ENCODE measurements around the gene MAP3K5.

Gene MAP3K5

DNA sequence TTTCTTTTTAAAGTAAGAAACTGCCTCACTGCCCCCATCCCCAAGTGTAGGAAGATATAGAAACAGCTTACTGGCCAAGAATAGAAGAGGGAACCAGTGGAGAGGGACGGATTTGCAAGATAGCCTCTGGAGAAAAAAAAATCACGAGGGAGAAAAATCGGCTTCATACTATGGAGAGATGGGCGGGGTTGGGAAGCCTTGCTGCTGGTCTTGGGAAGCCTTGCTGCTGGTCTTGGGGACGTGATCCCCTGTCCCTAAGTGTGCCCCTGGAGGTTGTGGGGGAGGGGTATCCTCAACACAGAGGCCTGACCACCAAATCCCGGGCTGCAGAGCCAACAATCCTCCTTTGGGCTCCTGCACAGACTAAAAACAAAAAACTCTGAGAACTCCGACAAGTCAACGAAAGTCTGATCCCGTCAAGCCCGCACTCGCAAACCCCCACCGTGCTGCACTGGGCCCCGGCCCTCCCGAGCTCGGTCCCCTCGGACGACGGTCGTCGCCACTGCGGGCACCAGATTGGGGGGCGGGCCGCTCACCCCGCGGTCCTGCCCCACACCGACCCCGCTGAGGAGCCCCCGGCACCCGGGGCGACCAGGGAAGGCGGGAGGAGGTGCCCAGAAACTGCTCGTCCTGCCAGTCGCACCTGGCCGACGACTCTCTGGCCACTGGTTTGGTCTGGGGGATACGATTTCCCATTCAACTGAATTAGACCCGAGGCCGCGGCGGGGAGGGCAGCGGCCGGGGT is 242.8 kb downstream of the MAP3K5 start:
- DNase-seq (ENCODE audit: extremely low read depth in 1 of 2, low read depth in 1 of 2) = no peak

DNA sequence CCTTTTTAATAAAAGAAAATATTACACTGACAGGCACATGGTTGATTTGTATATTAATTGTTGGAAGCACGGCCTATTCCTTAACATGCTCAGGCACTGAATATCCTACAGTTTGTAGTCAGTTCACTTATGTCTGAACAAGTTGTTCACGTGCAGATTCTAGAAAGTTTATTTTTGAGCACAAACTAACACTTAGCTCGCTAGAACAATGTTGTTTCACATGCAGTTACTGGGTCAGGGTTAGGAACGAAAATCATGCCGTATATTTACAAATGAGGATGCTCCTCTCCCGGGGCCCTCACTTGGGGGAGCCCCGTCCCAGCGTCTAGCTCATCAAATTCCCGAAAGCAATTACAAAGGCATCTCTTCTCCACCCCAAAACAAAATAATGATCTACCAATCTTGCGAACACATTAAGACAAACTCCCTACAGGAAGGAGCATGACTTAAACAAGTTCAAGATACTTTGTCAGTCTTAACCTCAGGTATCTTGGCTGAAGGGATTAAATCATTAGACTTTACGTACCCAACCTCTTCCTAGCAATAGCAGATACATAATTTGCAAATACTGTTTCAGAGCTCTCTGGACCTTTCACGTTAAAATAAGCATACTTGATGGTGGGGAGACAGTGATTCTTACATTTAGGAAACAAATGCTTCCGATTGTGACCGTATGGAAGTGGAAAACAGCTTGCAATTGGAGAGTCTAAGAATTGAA is 243.5 kb downstream of the MAP3K5 start:
- DNase-seq (ENCODE audit: extremely low read depth in 1 of 2, low read depth in 1 of 2) = no peak

GRCh38 chr6:136547871-136548270 is 244.4 kb downstream of the MAP3K5 start:
- no peak for DNase-seq (ENCODE audit: extremely low read depth in 1 of 2, low read depth in 1 of 2)

GRCh38 chr6:136547336-136547735 is 244.9 kb downstream of the MAP3K5 start:
- DNase-seq (ENCODE audit: extremely low read depth in 1 of 2, low read depth in 1 of 2) = no peak

DNA sequence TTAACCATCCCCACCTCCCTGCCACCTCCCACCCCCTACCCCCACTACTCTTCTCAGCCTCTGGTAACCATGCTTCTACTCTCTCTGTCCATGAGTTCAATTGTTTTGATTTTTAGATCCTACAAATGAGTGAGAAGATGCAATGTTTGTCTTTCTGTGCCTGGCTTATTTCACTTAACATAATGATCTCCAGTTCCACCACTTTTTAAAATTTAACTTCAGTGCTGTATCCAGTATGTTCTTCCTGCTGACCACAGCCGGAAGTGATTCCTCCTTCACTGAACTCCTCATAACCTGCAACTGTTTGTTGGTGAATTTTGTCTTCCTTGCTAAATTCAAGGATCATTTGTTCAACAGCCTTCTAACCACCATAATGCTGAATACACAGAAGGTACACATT is 245.9 kb downstream of the MAP3K5 start:
- DNase-seq (ENCODE audit: extremely low read depth in 1 of 2, low read depth in 1 of 2) = no peak

- no peak for DNase-seq (ENCODE audit: extremely low read depth in 1 of 2, low read depth in 1 of 2)
Measured at GRCh38 chr6:136544326-136544725, 248.0 kb downstream of the MAP3K5 start.

DNA sequence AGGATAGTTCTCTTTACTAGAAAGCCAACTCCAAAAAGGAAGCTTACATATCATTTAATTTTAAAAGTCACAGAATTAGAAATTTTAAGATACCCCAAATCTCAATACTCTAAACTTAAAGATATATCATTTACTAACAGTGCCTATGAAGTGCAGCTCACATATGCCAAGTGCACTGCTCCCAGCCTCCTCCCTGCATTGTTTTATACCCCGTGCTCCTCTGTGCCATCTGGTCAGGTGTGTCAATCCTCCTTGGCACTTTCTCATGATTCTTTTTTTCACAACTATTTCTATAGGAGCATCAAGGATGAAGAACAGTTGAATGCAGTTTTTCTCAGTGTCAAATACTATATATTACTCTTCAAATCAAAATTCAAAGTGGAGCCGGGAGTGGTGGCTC is 250.9 kb downstream of the MAP3K5 start:
- DNase-seq (ENCODE audit: extremely low read depth in 1 of 2, low read depth in 1 of 2) = no peak

DNA sequence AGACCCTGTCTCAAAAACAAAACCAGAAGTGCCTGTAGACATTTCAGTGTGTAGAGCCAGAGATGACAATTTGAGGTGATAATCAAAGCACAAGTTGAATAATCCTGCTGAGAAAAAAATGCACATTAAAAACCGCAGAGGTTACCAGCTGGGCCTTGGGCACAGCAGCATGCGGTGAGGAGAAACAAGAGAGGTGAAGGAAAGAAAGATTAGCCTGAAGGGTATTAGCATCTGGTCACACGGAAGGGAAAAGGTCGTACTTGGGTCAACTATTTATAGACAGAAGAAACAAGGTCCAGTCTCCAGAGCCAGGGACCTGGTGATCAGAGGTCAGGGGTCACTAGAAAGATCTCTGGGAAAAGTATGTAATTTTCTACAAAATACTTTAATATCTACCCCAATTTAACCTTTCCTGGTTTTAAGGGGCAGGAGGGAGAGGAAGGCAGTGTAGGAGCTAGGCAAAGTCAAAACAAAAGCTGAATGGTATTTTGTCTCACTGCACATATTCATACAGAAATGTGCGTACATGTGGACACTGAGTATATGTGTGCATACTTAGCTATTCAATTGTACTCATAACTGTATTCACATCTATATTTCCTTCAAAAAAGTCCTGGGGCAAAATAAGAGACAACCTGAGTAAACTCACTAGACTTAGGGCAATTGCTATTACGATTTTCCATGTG is 252.2 kb downstream of the MAP3K5 start:
- DNase-seq (ENCODE audit: extremely low read depth in 1 of 2, low read depth in 1 of 2) = no peak

GRCh38 chr6:136538836-136539235 is 253.4 kb downstream of the MAP3K5 start:
- no peak for DNase-seq (ENCODE audit: extremely low read depth in 1 of 2, low read depth in 1 of 2)

DNA sequence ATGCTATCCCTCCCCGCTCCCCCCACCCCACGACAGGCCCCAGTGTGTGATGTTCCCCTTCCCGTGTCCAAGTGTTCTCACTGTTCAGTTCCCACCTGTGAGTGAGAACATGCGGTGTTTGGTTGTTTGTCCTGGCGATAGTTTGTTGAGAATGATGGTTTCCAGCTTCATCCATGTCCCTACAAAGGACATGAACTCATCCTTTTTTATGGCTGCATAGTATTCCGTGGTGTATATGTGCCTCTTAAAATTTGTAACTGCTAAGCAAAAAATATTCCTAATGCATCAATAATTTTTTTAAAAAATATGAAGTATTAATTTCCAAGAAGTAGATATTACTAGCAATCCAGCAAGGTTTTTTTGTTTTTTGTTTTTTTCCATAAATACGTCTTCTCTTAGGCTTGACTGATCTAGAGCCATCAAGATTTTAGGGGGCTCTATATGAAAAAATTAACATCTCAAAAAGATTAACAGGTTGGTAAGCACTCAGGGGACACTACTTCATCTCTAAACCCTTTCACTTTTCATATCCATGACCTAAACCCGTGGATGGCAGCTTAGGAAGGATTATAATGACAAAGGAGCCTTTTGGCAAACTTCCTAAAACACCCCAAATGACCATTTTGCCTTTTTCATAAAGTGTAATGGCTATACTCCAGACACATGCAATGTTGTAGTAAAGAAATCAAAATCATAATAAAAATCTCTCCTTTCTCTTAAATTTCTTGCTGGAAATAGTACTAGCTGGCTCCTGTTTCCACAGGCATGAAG is 256.2 kb downstream of the MAP3K5 start:
- DNase-seq (ENCODE audit: extremely low read depth in 1 of 2, low read depth in 1 of 2) = no peak

DNA sequence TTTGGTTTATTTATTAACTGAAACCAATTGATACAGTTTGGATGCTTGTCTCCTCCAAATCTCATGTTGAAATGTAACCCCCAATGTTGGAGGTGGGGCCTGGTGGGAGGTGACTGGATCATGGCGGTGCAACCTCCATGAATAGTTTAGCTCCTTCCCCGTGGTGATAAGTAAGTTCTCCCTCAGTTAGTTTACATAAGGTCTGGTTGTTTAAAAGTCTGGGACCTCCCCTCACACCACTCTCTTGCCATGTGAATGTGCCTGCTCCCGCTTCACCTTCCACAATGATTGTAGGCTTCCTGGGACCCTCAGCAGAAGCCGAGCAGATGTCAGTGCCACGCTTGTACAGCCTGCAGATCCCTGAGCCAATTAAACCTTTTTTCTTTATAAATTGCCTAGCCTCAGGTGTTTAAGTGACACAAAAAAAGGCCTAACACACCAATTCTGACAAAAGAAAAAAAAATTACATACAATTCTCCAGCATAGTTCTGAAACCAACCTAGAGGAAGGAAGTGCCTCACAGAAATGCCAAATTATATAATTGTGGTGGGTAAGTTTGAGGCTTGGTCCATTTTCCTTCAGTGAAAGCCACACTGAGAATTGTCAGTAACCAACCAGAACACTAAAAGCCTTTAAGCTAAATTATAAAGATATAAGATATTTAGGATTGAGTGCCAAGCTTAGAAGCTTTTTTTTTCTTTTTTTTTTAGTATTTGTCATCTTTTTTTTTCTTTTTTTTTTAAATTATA is 257.1 kb downstream of the MAP3K5 start:
- no peak for DNase-seq (ENCODE audit: extremely low read depth in 1 of 2, low read depth in 1 of 2)

DNA sequence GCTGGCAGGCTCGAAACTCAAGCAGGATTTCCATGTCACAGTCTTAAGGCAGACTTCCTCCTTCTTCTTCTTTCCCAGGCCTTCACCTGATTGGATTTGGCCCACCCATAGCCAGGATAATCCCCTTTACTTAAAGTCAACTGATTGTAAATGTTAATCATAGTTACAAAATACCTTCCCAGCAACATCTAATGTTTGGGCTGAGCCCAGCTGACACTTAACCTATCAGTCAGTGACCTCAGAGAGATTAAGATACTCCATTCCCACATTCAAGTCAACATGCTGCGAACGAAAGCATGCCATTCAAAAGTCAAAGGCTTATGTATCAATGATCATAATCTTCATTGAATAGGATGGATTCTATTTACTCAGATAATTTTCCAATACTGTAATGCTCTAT is 258.0 kb downstream of the MAP3K5 start:
- DNase-seq (ENCODE audit: extremely low read depth in 1 of 2, low read depth in 1 of 2) = no peak

DNA sequence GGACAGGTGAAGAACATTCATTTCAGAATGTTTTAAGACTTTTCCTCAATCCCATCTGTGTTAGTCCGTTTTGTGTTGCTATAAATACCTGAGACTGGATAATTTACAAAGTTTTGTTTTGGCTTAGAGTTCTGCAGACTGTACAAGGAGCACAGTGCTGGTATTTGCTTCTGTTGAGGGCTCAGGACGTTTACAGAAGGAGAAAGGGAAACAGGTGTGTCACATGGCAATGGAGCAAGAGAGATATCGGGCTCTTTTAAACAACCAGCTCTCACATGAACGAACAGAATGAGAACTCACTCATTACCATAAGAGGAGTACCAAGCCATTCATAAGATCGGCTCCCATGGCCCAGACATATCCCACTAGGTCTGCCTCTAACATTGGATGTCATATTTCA is 258.8 kb downstream of the MAP3K5 start:
- DNase-seq (ENCODE audit: extremely low read depth in 1 of 2, low read depth in 1 of 2) = no peak

- no peak for DNase-seq (ENCODE audit: extremely low read depth in 1 of 2, low read depth in 1 of 2)
Measured at GRCh38 chr6:136532030-136532429, 260.2 kb downstream of the MAP3K5 start.

DNA sequence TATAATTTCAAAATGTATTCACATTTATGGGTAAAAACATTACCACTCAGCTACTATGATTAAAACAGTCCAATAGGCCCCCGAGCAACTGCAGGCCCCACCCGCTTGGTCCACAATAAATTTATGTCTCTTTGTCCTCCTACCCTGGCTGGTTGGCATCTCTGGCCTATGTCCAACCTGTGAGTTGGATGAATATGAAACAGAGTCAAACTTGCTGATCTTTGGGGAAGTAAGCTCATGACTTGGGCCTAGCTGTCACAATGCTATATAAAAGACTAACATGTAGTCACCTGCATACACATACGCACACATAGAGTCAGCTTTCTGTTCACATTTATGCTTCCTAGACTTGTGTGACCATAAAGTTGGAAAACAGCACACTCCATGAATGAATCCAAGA is 262.6 kb downstream of the MAP3K5 start:
- DNase-seq (ENCODE audit: extremely low read depth in 1 of 2, low read depth in 1 of 2) = no peak

- DNase-seq (ENCODE audit: extremely low read depth in 1 of 2, low read depth in 1 of 2) = no peak
Measured at GRCh38 chr6:136528477-136528876, 263.8 kb downstream of the MAP3K5 start.

GRCh38 chr6:136527831-136528230 is 264.4 kb downstream of the MAP3K5 start:
- DNase-seq (ENCODE audit: extremely low read depth in 1 of 2, low read depth in 1 of 2) = no peak

GRCh38 chr6:136526937-136527336 is 265.3 kb downstream of the MAP3K5 start:
- no peak for DNase-seq (ENCODE audit: extremely low read depth in 1 of 2, low read depth in 1 of 2)

- no peak for DNase-seq (ENCODE audit: extremely low read depth in 1 of 2, low read depth in 1 of 2)
Measured at GRCh38 chr6:136526196-136526930, 265.9 kb downstream of the MAP3K5 start.
